NB4 (cell line): ENCODE results near the gene VWC2L.

Experiments used
- MAX ChIP-seq: IDR thresholded peaks from 2 replicates; pipeline ENCODE4 v1.6.1; 2011; ENCODE audit warnings: low read depth, low read length
- TF ChIP-seq, protein P1 (sequence below): IDR thresholded peaks from one replicate; pipeline ENCODE4 v1.5.1; 2012; ENCODE audit warnings: low read depth, low read length

- TF ChIP-seq, protein P1, sequence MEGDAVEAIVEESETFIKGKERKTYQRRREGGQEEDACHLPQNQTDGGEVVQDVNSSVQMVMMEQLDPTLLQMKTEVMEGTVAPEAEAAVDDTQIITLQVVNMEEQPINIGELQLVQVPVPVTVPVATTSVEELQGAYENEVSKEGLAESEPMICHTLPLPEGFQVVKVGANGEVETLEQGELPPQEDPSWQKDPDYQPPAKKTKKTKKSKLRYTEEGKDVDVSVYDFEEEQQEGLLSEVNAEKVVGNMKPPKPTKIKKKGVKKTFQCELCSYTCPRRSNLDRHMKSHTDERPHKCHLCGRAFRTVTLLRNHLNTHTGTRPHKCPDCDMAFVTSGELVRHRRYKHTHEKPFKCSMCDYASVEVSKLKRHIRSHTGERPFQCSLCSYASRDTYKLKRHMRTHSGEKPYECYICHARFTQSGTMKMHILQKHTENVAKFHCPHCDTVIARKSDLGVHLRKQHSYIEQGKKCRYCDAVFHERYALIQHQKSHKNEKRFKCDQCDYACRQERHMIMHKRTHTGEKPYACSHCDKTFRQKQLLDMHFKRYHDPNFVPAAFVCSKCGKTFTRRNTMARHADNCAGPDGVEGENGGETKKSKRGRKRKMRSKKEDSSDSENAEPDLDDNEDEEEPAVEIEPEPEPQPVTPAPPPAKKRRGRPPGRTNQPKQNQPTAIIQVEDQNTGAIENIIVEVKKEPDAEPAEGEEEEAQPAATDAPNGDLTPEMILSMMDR: no peak
- TF ChIP-seq MAX: no peak
Measured at GRCh38 chr2:214577769-214578168, 166.9 kb downstream of the VWC2L start.
